ENCODE results near the gene PTK7. TPM values are rescaled to one million over a fixed set of nuclear protein-coding genes. Genes with fewer than 3 reads are reported as not detected.

The PTK7 gene
- total and polyA plus RNA-seq, 7 donors = 0.17 to 1.6 (median 0.67) TPM

DNA sequence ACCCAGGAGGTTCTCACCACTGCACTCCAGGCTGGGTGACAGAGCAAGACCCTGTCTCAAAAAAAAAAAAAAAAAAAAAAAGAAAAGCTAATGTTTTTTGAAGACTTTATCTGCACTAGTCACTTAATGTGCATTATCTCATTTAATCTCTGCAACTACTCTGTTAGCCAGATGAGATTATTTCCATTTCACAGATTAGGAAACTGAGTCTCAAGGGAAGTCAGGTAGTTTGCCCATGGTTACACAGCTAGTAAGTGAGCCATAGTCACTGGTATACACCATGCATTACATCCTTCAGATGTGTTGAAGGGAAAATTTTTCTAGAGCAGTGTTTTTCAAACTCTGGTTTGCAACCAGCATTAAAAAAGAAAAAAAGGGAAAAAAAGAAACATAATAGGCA lies 87.8 kb downstream of the PTK7 start:
- Histone ChIP-seq H3K9me3 (no peaks in the 10 kb centered on the region), H3K4me3 (no peak overlapping the region), H3K4me1 (no peaks in the 10 kb centered on the region), H3K36me3 (ENCODE audit: insufficient read depth in 1 of 2, low read depth in 1 of 2) (no peaks in the 10 kb centered on the region), H3K27ac (no peak overlapping the region), H3K27me3 (ENCODE audit: insufficient read depth in 3 of 3, low read length in 2 of 3) (no peaks in the 10 kb centered on the region)
- intact Hi-C loops (cut with DNase I) = no loop called here
- DNase-seq (no peak), ATAC-seq (no peak)
- TF ChIP-seq, protein P1, sequence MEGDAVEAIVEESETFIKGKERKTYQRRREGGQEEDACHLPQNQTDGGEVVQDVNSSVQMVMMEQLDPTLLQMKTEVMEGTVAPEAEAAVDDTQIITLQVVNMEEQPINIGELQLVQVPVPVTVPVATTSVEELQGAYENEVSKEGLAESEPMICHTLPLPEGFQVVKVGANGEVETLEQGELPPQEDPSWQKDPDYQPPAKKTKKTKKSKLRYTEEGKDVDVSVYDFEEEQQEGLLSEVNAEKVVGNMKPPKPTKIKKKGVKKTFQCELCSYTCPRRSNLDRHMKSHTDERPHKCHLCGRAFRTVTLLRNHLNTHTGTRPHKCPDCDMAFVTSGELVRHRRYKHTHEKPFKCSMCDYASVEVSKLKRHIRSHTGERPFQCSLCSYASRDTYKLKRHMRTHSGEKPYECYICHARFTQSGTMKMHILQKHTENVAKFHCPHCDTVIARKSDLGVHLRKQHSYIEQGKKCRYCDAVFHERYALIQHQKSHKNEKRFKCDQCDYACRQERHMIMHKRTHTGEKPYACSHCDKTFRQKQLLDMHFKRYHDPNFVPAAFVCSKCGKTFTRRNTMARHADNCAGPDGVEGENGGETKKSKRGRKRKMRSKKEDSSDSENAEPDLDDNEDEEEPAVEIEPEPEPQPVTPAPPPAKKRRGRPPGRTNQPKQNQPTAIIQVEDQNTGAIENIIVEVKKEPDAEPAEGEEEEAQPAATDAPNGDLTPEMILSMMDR (IDR thresholded peaks at IDR 0.05) = no peak

DNA sequence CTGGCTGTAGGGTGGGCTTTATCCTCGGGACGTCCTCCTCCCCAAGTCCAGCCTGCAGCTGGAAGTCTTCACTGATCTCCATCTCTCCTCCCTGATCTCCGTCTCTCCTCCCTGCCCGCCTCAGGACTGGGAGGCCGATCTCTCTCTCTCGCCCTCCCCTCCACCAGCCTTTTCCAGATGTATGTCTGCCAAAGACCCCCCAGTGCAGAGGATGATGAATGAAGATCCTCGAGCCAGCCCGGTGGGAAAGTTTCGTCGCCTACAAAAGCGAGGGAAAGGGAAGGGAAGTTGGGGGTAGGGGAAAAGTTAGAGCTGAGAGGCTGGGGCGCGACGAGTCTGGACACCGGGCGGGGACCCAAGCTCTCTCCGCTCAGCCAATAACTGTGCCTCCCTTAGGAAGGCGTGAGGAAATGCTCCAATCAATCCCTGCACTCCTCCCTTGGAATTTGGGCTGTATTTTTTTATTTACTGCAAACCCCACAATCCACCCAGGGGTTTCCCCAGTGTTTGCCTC lies 94.4 kb downstream of the PTK7 start:
- Histone ChIP-seq H3K27me3 (ENCODE audit: insufficient read depth in 3 of 3, low read length in 2 of 3) (no peaks in the 10 kb centered on the region), H3K4me3 (peak overlapping the region; percentile 89), H3K9me3 (no peaks in the 10 kb centered on the region), H3K4me1 (peaks cover 25% of the 10 kb centered on the region), H3K36me3 (ENCODE audit: insufficient read depth in 1 of 2, low read depth in 1 of 2) (peaks cover 0 to 6% of the 10 kb centered on the region in 2 donors), H3K27ac (peak overlapping the region; percentile 97)
- WGBS, 3 donors = 0 to 1% (median 1%) methylated on average over 18 of the region's 18 CpGs
- intact Hi-C loops (cut with DNase I) = no loop called here
- TF ChIP-seq, protein P1 (IDR thresholded peaks at IDR 0.05) = no peak
- ATAC-seq (peak; percentile 26 to 59 (median 36)), DNase-seq (peak; percentile 69 to 87)

DNA sequence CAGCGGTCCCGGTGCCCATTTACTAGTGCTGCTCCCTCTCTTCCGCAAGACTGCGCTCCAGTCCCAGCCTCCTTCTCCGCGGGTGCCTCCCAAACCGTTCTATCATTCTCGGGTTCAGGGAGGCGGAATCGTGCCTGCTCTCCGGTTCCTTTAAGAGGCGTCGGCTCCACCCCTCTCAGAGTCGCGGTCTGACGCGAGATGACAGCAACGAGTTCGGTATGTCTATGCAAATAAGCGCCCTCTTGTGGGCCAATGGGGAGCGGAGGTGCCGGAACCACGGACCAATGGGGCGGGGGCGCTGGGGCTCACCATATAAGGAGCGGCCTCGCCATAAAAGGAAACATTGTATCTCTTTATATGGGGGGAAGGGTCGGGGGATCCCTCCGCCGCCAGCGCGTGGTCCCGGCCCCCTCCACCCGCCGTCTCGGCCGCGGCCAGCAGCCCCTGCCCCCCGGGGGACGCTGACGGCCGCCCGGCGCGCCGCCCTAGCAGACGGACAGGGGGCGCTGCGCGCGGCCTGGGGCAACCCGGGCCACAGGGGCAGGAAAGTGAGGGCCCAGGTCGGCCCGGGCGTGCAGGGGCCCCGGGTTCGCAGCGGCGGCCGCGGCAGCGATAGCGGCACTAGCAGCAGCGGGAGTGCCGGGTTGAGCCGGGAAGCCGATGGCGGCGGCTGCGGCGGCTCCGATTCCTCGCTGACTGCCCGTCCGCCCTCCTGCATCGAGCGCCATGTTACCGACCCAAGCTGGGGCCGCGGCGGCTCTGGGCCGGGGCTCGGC lies 95.0 kb downstream of the PTK7 start, which contains the start of gene SRF:
Gene SRF (plus strand): TSS at position 339 of the 776 bp plus-strand sequence. CDS start 388 bp downstream, at position 727.
- TF ChIP-seq, protein P1 (IDR thresholded peaks at IDR 0.05) = peak; percentile 76
- Histone ChIP-seq H3K4me3 (peak within 1 kb of the TSS; percentile 89), H3K4me1 (peaks cover 31% of the 10 kb centered on the region), H3K27me3 (ENCODE audit: insufficient read depth in 3 of 3, low read length in 2 of 3) (no peaks in the 10 kb centered on the region), H3K27ac (peak within 1 kb of the TSS; percentile 97), H3K36me3 (ENCODE audit: insufficient read depth in 1 of 2, low read depth in 1 of 2) (peaks cover 0 to 12% of the 10 kb centered on the region in 2 donors), H3K9me3 (no peaks in the 10 kb centered on the region)
- WGBS, 3 donors = 0% methylated on average over 60 to 83 of the region's 83 CpGs
- peak; percentile 79 to 83 (median 80) for ATAC-seq
- peak; percentile 99 to 100 for DNase-seq
- intact Hi-C loops (cut with DNase I) = no loop called here

DNA sequence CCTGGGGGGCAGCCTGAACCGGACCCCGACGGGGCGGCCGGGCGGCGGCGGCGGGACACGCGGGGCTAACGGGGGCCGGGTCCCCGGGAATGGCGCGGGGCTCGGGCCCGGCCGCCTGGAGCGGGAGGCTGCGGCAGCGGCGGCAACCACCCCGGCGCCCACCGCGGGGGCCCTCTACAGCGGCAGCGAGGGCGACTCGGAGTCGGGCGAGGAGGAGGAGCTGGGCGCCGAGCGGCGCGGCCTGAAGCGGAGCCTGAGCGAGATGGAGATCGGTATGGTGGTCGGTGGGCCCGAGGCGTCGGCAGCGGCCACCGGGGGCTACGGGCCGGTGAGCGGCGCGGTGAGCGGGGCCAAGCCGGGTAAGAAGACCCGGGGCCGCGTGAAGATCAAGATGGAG lies 95.6 kb downstream of the PTK7 start:
- intact Hi-C loops (cut with DNase I) = no loop called here
- Histone ChIP-seq H3K4me1 (peaks cover 34% of the 10 kb centered on the region), H3K9me3 (no peaks in the 10 kb centered on the region), H3K27ac (peak overlapping the region; percentile 97), H3K27me3 (ENCODE audit: insufficient read depth in 3 of 3, low read length in 2 of 3) (no peaks in the 10 kb centered on the region), H3K36me3 (ENCODE audit: insufficient read depth in 1 of 2, low read depth in 1 of 2) (peaks cover 0 to 18% of the 10 kb centered on the region in 2 donors), H3K4me3 (peak overlapping the region; percentile 89)
- WGBS, 3 donors = 0% methylated on average over 30 to 57 of the region's 57 CpGs
- TF ChIP-seq, protein P1 (IDR thresholded peaks at IDR 0.05) = no peak
- peak; percentile 37 to 65 for DNase-seq
- no peak for ATAC-seq

Data from psoas muscle (tissue), 8 donors.